ENCODE results near the gene PCDH1.
A peak's percentile ranks its signal among the peaks of the same experiment; 100 is the strongest.
"Not testable (repeated sequence)": the region's sequence is repeated elsewhere in the genome, so short reads cannot be mapped to it uniquely, and the experiment has no call there.

PCDH1 gene

DNA sequence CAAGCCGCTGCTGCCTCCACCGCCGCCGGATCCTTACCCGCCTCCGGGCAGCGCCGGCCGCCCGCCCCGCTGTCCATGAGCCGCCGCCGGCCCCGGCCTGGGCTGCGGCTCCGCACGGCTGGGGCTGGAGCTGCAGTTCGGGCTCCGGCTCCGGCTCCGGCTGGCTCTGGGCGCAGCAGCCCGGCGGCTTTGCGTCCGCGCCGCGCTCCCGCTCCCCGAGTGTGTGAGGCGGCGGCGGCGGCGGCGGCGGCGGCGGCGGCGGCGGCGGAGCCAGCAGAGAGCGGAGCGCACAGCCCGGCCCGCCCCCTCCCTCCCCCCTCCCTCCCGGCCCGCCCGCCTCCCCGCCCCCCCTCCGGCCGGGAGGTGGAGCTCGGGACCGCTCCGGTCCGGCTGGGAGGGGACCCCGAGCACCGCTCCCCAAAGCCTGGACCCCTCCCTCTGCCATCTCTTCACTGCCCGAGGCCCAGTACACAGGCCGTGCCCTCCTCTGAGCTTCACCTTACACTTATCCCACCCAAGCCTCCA lies at the start of gene PCDH1:
TSS of gene PCDH1 (minus strand) at position 225 of the 525 bp plus-strand sequence. CDS start at position 77, 148 bp downstream.
- DNase-seq (ENCODE audit: low read depth): no peak
- H3K4me3 ChIP-seq (ENCODE audit: low read depth, low read length): no peak within 1 kb of the TSS
- TF ChIP-seq, protein P1, sequence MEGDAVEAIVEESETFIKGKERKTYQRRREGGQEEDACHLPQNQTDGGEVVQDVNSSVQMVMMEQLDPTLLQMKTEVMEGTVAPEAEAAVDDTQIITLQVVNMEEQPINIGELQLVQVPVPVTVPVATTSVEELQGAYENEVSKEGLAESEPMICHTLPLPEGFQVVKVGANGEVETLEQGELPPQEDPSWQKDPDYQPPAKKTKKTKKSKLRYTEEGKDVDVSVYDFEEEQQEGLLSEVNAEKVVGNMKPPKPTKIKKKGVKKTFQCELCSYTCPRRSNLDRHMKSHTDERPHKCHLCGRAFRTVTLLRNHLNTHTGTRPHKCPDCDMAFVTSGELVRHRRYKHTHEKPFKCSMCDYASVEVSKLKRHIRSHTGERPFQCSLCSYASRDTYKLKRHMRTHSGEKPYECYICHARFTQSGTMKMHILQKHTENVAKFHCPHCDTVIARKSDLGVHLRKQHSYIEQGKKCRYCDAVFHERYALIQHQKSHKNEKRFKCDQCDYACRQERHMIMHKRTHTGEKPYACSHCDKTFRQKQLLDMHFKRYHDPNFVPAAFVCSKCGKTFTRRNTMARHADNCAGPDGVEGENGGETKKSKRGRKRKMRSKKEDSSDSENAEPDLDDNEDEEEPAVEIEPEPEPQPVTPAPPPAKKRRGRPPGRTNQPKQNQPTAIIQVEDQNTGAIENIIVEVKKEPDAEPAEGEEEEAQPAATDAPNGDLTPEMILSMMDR (IDR thresholded peaks at IDR 0.05; ENCODE audit: low read depth, low read length): no peak
- TF ChIP-seq POLR2A (IDR thresholded peaks at IDR 0.05; ENCODE audit: extremely low read depth, insufficient read length) (no peak), MYC (IDR thresholded peaks at IDR 0.05; ENCODE audit: low read depth, low read length) (no peak)
- TF ChIP-seq, protein P2, sequence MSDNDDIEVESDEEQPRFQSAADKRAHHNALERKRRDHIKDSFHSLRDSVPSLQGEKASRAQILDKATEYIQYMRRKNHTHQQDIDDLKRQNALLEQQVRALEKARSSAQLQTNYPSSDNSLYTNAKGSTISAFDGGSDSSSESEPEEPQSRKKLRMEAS (IDR thresholded peaks at IDR 0.05; ENCODE audit: low read depth, low read length): no peak

DNA sequence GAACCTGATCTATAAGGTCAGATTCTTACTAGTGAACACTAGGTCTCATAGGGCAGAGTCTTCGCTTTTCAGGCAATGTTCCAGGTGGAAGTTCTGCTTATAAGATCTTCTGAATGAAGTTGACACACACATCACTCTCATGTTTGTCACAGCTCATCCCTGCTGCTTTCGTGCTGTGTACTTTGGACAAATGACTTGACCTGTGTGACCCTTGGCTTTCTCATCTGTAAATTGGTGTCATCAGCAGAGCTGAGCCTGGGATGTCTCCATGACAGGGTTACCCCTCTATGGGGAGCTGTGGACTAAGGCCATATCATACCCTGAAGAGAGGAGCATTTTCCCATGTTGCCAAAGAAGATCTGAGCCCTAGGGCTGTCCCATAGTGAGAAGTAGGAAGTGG lies 48.2 kb upstream of the PCDH1 start:
- H3K4me3 ChIP-seq (ENCODE audit: low read depth, low read length): no peak overlapping the region
- no peak for DNase-seq (ENCODE audit: low read depth)
- TF ChIP-seq POLR2A (IDR thresholded peaks at IDR 0.05; ENCODE audit: extremely low read depth, insufficient read length) (no peak), MYC (IDR thresholded peaks at IDR 0.05; ENCODE audit: low read depth, low read length) (no peak)
- TF ChIP-seq, protein P2 (IDR thresholded peaks at IDR 0.05; ENCODE audit: low read depth, low read length): no peak
- TF ChIP-seq, protein P1 (IDR thresholded peaks at IDR 0.05; ENCODE audit: low read depth, low read length): no peak

DNA sequence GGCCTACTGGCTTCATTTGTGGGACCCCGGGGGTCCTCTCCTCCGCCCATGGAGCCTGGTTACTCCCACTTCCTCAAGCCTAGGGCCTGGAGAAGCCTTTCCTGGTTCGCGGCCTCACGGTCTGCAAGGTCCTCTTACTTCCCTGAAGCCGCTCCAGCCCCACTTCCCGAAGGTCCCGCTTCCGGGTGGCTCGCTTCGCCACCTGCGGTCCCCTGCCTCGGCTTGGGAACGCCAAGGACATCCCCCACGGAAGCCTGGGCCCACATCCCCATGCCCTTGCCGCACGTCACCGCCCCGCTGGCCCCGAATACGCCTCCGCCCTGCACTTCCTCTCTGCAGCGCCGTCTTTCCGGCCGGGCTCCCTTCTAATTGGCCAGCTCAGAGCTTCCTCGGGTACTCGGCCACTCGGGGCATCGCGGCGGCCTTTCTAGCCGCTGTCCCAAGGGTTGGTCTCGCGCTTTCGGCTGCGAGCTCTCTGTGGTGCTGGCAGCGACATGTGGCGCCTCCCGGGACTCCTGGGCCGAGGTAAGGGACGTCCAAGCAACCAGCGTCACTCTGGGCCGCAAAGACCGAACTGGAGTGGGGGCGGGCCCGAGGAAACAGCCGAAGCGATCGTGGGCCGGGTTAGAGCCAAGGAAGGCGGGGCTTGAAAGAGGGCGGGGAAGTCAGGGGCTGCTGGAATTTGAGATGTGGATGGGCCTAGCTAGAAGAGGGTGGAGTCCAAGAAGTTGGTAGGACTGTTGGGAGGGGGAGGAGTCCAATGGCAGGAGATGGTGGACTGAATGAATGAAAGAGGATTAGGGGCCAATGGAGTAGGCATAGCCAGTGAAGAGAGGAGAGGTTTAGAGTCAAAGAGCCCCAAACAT lies 45.5 kb upstream of the PCDH1 start, which contains the start of gene DELE1:
TSS of gene DELE1 (plus strand) at position 424 of the 866 bp plus-strand sequence. CDS start at position 495, 71 bp downstream.
- TF ChIP-seq, protein P1 (IDR thresholded peaks at IDR 0.05; ENCODE audit: low read depth, low read length): no peak
- TF ChIP-seq POLR2A (IDR thresholded peaks at IDR 0.05; ENCODE audit: extremely low read depth, insufficient read length) (peak; percentile 77), MYC (IDR thresholded peaks at IDR 0.05; ENCODE audit: low read depth, low read length) (no peak; the same call in 1 of the 2 replicates)
- TF ChIP-seq, protein P2 (IDR thresholded peaks at IDR 0.05; ENCODE audit: low read depth, low read length): peak; percentile 13; the same call in 1 of the 2 replicates
- H3K4me3 ChIP-seq (ENCODE audit: low read depth, low read length): peak within 1 kb of the TSS; percentile 86
- DNase-seq (ENCODE audit: low read depth): peak; percentile 93

DNA sequence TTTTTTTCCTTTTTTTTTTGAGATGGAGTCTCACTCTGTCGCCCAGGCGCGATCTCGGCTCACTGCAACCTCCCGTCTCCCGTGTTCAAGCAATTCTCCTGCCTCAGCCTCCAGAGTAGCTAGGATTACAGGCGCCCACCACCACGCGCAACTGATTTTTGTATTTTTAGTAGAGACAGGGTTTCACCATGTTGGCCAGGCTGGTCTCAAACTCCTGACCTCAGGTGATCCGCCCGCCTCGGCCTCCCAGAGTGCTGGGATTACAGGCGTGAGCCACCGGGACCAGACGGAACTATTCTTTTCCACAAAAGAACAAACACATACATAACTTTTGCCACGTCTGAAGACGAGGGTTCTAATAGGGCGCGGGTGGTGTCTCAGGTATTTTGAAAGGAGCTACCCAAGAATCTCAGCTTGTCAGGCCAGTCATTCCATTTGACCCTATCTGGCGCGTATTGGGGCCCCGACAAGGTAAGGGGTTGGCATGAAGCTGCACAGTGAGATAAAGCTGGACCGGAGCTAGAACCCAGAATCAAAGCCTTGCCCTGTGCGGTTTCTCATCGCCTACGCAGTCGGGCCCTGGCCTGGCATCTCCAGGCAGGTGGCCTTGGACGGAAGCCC lies 44.7 kb upstream of the PCDH1 start:
- DNase-seq (ENCODE audit: low read depth): not testable (repeated sequence)
- H3K4me3 ChIP-seq (ENCODE audit: low read depth, low read length): peak overlapping the region; percentile 86

DNA sequence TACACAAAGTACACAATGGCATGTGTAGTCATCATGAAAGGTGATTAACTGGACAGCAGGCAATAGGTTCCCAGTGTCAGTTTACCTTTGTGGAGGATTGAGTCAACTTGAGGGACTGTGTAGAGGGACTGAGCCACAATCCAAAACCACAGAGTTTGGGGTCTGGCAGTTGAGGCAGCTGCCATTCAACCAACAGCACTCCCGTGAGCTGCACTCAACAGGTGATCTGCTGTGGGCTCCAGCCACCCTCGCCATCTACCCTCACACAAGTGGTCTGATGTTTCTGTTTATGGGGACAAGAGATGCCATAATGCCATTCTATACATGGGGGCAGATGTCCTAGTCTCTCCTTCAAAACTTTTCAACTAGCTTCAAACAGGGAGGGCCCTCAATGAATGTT lies 42.6 kb upstream of the PCDH1 start:
- DNase-seq (ENCODE audit: low read depth): no peak
- H3K4me3 ChIP-seq (ENCODE audit: low read depth, low read length): no peak overlapping the region
- TF ChIP-seq POLR2A (IDR thresholded peaks at IDR 0.05; ENCODE audit: extremely low read depth, insufficient read length) (no peak), MYC (IDR thresholded peaks at IDR 0.05; ENCODE audit: low read depth, low read length) (no peak)
- TF ChIP-seq, protein P1 (IDR thresholded peaks at IDR 0.05; ENCODE audit: low read depth, low read length): no peak
- TF ChIP-seq, protein P2 (IDR thresholded peaks at IDR 0.05; ENCODE audit: low read depth, low read length): no peak
